Peyer's patch (tissue), 4 donors: ENCODE measurements around the gene PCNT. TPM values are rescaled to one million over a fixed set of nuclear protein-coding genes. Genes with fewer than 3 reads are reported as not detected.

Experiments used
- DNase-seq, 3 donors: peaks; one replicate each; pipeline ENCODE4 v3.0.0-alpha.2; 2017 to 2019
- H3K27ac ChIP-seq, 4 donors: fragments of 200-600 bp; sonication (generic); one replicate each; pipeline ENCODE4 v1.5.1; 2016 to 2019
- H3K27me3 ChIP-seq, 2 donors: fragments of 200-600 bp; sonication (generic); one replicate each; pipeline ENCODE4 v1.5.1; 2019
- H3K36me3 ChIP-seq, 3 donors: fragments of 200-600 bp; sonication (generic); one replicate each; pipeline ENCODE4 v1.5.1; 2016 to 2019
- H3K4me1 ChIP-seq, 4 donors: fragments of 200-600 bp; sonication (generic); one replicate each; pipeline ENCODE4 v1.5.1; 2016 to 2019
- H3K4me3 ChIP-seq, 4 donors: fragments of 200-600 bp; sonication (generic); 1 replicate in 3 of 4; 2 replicates in 1 of 4; pipeline ENCODE4 v1.5.1; 2016 to 2019; ENCODE audit warnings: mild to moderate bottlenecking in 1 of 4
- H3K9me3 ChIP-seq, 4 donors: fragments of 200-600 bp; sonication (generic); one replicate each; pipeline ENCODE4 v1.5.1; 2016 to 2019; ENCODE audit warnings: mild to moderate bottlenecking in 1 of 4
- CTCF ChIP-seq, 6 experiments: fragments of 450-650 bp in 4 of 6; fragments of 200-600 bp in 2 of 6; sonication (generic) in 1 of 6; IDR thresholded peaks; one replicate each; pipeline ENCODE4 v1.5.1; 2017 to 2019; ENCODE audit warnings: antibody characterized with exemption in 6 of 6, mild to moderate bottlenecking in 3 of 6, moderate library complexity in 1 of 6
- POLR2A ChIP-seq, 2 donors: fragments of 450-650 bp; IDR thresholded peaks; one replicate each; pipeline ENCODE4 v1.5.1; 2017; ENCODE audit warnings: antibody characterized with exemption in 2 of 2, mild to moderate bottlenecking in 2 of 2, moderate library complexity in 2 of 2
- total RNA-seq, 4 donors: library from RNA; depleted of rRNA; stranded (reverse); fragments of >200 nt; gene quantifications; one replicate each; pipeline ENCODE4 v1.1.0, GENCODE V29; 2016

PCNT gene
- total RNA-seq, 4 donors from 2014 or later: 29.2 to 119 (median 59.5) TPM

DNA sequence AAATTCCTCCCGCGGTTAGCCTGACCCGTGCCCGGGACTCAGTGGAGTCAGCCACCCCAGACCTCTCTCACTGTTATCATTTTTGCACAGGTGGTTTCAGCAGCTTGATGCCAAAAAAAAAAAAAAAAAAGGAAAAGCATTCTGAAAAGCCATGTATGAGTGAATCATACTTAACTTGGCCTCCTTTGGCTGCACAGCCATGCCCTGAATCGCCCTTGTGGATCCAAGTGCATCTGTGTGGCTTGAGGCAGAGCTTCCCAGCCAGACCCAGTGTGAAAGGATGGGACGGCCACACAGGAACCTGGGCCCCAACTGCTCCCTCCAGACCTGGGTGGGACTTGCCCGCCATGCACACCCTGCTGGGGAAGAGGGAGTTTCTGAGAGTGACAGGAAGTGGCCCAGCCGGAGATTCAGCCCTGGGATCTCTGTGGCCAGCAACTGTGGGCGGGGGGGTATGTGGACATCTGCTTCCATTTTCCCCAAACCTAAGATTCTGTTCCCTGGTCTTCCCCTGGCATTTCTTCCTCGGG is 29.2 kb upstream of the PCNT start:
- Histone ChIP-seq H3K27ac (peak overlapping the region in 3 of 4 donors; percentile 8 to 65 (median 17)), H3K4me3 (no peak overlapping the region), H3K36me3 (peaks cover 0 to 9% (median 0%) of the 10 kb centered on the region in 3 donors), H3K4me1 (peaks cover 0 to 25% (median 2%) of the 10 kb centered on the region in 4 donors), H3K9me3 (no peaks in the 10 kb centered on the region), H3K27me3 (no peaks in the 10 kb centered on the region)
- DNase-seq: no peak
- TF ChIP-seq POLR2A (IDR thresholded peaks at IDR 0.05) (no peak), CTCF (IDR thresholded peaks at IDR 0.05) (no peak)

GRCh38 chr21:46295177-46295770 is 28.7 kb upstream of the PCNT start:
- TF ChIP-seq POLR2A (IDR thresholded peaks at IDR 0.05): no peak
- peaks cover 0 to 9% (median 0%) of the 10 kb centered on the region in 3 donors for H3K36me3 ChIP-seq
- no peak overlapping the region for H3K4me3 ChIP-seq
- peaks cover 0 to 25% (median 2%) of the 10 kb centered on the region in 4 donors for H3K4me1 ChIP-seq
- DNase-seq: no peak
- H3K27ac ChIP-seq: peak overlapping the region in 3 of 4 donors; percentile 8 to 65 (median 52)
- H3K27me3 ChIP-seq: no peaks in the 10 kb centered on the region
- H3K9me3 ChIP-seq: no peaks in the 10 kb centered on the region

DNA sequence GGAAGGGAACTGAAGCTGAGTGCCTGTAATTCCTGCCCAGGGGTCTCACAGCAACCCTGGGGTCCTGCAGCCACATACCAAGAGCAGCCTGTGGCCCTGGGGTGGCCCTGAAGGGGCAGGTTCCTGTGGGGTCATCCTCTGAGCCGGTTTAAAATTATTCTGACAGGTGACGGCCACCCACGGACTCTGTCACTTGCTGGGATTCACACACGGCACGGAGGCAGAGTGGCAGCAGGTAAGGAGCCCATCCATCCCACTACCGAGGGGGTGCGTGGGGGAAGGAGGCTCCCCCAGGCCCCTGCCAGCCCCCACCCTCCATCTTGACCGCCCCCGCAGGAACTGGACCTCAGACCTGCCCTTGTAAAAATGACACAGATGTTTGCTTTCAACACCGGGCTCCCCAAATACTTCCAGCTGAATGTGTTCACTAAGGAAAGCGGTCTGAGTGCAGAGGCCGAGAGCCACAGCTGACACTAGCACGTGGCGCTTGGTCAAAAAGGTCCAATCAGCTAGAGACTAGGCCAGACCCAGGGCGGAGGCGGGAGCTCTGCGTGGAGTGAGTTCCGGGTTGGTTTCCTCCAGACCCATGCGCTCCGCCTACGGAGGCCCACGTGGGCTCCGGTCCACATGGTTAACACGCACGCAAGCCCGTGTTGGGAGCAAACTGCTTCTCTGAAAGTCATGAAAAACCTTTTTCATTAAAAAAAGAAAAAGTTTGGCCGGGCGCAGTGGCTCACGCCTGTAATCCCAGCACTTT is 27.8 kb upstream of the PCNT start:
- peak; percentile 68 to 83 (median 72) for DNase-seq
- Histone ChIP-seq H3K27ac (peak overlapping the region; percentile 32 to 65 (median 54)), H3K4me3 (peak overlapping the region in 1 of 4 donors; percentile 8)

GRCh38 chr21:46297338-46298271 is 26.4 kb upstream of the PCNT start:
- Histone ChIP-seq H3K36me3 (no peaks in the 10 kb centered on the region), H3K9me3 (no peaks in the 10 kb centered on the region), H3K27me3 (no peaks in the 10 kb centered on the region), H3K27ac (peak overlapping the region; percentile 14 to 42 (median 28)), H3K4me3 (peak overlapping the region; percentile 29 to 51 (median 42)), H3K4me1 (peaks cover 0 to 25% (median 2%) of the 10 kb centered on the region in 4 donors)
- no peak for DNase-seq
- no peak for TF ChIP-seq POLR2A (IDR thresholded peaks at IDR 0.05)
- no peak for TF ChIP-seq CTCF (IDR thresholded peaks at IDR 0.05)

More for the DNA sequence above, 27.8 kb upstream of the PCNT start:
- H3K36me3 ChIP-seq: peaks cover 0 to 9% (median 0%) of the 10 kb centered on the region in 3 donors
- H3K4me1 ChIP-seq: peaks cover 0 to 25% (median 2%) of the 10 kb centered on the region in 4 donors
- H3K9me3 ChIP-seq: no peaks in the 10 kb centered on the region
- no peaks in the 10 kb centered on the region for H3K27me3 ChIP-seq
- TF ChIP-seq CTCF (IDR thresholded peaks at IDR 0.05) (no peak), POLR2A (IDR thresholded peaks at IDR 0.05) (no peak)

GRCh38 chr21:46299167-46299566 is 24.8 kb upstream of the PCNT start:
- Histone ChIP-seq H3K4me3 (no peak overlapping the region), H3K36me3 (no peaks in the 10 kb centered on the region), H3K27me3 (no peaks in the 10 kb centered on the region), H3K4me1 (peaks cover 0 to 25% (median 2%) of the 10 kb centered on the region in 4 donors), H3K27ac (no peak overlapping the region), H3K9me3 (no peaks in the 10 kb centered on the region)
- no peak for TF ChIP-seq CTCF (IDR thresholded peaks at IDR 0.05)
- TF ChIP-seq POLR2A (IDR thresholded peaks at IDR 0.05): no peak
- no peak for DNase-seq
